WI38 (cell line): ENCODE data around the gene TMEM132C.

Experiments used
- H3K4me3 ChIP-seq: 2 replicates; pipeline ENCODE4 v1.5.1; 2011; ENCODE audit warnings: low read depth, mild to moderate bottlenecking, control low read depth, low read length
- TF ChIP-seq, protein P1 (sequence below): IDR thresholded peaks from 2 replicates; pipeline ENCODE4 v1.5.1; 2012; ENCODE audit warnings: low read depth, mild to moderate bottlenecking, control low read depth, low read length

The TMEM132C gene

DNA sequence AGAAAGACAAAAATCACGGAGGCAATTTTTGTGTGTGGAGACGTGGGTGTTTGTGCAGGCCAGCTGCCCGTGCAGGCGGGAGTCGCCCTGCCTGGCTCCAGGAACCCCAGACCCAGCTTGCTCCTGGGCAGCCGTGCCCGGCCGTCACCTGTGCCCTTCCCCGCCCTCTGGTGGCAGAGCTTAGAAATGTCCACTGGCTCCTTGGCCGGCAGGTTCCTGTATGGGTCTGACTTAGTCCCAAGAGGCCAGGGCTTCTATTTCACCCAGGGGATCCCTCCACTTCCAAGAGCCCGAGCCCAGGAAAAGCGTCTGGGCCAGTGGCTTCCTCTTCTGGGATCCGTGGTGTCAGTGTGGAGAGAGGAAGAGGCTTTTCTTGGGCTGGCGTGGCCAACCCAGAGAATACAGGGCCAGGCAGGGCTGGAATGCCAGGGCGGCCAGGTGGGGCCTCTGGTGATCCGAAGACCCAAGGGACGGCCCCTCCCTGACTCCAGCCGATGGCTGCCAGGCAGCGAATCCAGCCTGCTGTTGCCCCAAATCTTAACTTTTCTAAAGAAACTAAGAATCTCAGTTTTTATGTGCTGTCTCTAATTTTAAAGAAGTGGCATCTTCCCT, 120.9 kb downstream of the TMEM132C start:
- TF ChIP-seq, protein P1, sequence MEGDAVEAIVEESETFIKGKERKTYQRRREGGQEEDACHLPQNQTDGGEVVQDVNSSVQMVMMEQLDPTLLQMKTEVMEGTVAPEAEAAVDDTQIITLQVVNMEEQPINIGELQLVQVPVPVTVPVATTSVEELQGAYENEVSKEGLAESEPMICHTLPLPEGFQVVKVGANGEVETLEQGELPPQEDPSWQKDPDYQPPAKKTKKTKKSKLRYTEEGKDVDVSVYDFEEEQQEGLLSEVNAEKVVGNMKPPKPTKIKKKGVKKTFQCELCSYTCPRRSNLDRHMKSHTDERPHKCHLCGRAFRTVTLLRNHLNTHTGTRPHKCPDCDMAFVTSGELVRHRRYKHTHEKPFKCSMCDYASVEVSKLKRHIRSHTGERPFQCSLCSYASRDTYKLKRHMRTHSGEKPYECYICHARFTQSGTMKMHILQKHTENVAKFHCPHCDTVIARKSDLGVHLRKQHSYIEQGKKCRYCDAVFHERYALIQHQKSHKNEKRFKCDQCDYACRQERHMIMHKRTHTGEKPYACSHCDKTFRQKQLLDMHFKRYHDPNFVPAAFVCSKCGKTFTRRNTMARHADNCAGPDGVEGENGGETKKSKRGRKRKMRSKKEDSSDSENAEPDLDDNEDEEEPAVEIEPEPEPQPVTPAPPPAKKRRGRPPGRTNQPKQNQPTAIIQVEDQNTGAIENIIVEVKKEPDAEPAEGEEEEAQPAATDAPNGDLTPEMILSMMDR = no peak

DNA sequence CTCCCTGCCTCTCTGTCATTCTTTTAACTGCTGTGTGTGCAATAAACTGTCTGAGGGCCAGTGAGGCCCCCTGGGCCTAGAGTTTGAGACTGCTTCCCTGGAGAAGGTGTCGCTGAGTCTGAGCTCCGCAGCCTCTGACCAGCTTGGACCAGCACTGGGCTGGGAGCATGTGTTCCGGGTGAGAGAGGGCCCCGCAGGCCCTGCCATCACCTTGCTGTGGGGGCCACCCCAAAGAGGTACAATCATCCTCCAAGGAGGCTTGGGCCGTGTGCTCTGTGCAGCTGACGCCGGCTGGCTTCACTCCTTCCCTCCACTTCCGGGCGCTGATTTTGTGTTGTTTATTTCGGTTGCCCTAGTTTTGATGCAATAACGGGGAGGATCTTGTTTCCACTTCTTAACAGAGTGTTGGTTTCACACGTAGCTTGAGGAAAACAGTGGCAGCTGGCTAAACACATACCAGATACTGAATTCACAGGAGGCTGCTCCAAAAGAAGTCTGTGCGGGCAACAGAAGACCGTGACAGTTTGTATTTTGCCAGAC, 121.6 kb downstream of the TMEM132C start:
- TF ChIP-seq, protein P1 = no peak
- H3K4me3 ChIP-seq = no peak overlapping the region

More for the DNA sequence above, 120.9 kb downstream of the TMEM132C start:
- H3K4me3 ChIP-seq = no peak overlapping the region

DNA sequence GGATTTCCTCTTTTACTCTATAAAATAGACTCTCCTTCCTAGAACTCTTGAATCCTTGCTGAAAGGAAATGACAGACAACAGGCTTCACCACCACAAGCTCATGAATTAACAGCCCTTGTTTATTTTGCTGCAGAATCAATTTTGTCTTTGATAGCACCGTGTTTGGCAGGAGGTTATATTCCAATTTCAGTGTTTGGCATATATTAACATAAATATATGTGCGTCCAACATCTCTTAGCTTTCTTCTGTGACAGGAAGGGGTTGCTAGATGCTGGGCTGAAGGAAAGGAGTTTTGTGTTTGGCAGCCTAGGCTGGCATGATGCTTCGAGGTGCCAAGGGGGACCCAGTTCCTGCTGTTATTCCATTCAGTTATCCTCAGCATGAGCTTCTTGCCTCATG, 126.4 kb downstream of the TMEM132C start:
- H3K4me3 ChIP-seq = no peak overlapping the region
- TF ChIP-seq, protein P1 = no peak

DNA sequence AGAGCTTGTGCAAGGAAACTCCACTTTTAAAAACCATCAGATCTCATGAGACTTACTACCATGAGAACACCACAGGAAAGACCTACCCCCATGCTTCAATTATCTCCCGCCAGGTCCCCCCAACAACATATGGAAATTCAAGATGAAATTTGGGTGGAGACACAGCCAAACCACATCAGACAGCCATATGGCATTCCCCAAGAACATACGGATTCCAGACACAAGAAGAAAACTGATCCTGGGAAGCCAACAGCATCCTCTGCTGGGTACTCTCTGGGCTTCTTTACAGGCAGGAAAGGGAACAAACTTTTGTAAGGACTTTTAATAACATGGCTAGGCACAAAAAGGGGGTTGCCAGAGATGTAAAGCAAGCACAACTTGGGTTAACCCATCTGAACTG, 127.2 kb downstream of the TMEM132C start:
- TF ChIP-seq, protein P1 = no peak

DNA sequence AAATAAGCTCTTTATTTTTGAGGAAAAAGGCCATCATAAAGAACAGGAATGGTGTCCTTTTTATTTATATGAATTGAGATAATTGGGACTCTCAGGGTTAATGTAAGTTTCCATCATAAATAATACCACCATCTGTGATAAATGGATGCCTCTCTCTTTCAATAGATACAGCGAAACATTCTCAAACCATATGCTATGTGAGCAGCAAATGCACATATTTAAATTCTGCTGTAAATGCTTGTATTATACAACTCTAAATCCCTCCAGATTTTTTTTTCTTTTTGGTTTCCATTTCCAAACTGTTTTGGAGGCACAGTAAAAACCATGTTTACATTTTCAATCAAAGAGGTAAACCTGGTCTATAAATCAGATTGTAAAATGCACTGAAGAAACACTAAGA, 132.3 kb downstream of the TMEM132C start:
- no peak overlapping the region for H3K4me3 ChIP-seq
- TF ChIP-seq, protein P1 = no peak

More for the DNA sequence above, 127.2 kb downstream of the TMEM132C start:
- no peak overlapping the region for H3K4me3 ChIP-seq

DNA sequence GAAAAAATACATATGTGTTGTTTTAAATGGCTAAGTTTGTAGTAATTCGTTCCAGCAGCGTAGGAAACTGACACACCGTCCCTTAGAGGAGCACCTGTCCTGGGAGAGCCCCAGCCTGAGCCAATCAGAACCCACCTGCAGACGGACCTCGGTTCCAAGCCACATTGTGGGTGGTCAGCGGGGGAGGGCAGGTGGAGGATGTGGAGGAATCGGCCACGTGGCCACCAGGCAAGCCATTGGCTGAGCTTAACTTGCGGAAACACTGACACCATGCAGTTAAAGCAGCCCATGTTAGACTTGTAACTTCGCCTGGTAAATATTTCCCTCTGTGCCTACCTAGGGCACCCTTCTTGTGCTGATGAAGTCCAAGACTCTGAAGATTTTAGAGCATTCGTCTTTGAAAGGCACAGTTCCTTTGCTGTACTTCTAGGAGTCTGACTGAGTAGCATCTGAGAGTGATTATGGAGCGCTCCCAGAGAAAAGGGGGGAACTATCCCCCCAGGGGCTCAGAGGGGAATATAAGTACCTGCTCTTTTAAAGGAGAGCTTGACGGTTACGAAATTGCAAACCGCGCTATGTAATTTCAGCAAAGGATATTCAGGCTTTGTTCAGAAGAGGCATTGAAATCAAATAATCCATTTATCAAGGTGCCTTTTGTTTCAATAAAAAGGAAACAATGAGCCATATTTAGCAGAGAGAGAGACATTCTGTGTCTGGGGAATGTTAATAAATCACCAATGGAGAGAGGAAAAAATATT, 135.7 kb downstream of the TMEM132C start:
- TF ChIP-seq, protein P1 = no peak
- H3K4me3 ChIP-seq = no peak overlapping the region

DNA sequence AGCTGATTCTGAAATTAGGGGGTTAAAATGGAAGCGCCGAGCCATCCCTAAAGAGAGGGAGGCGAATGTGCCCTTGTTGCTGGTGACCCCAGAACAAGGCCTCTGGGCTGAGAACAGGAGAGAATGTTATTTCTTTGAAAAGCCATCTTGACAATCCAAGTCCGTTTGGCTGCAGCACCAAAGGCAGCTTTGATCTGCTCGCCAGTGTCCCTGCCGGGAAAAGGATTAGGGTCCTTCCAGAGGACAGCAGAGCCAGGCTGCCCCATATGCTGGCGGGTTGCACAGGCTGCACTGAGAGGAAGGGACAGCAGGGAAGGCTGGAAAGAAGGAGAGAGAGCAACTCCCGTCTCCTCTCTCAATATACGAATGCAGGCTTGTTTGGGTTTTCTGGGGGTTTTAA, 141.7 kb downstream of the TMEM132C start:
- no peak overlapping the region for H3K4me3 ChIP-seq
- TF ChIP-seq, protein P1 = no peak
